Esophagus squamous epithelium (tissue), 4 donors: ENCODE results near the gene BANP.

Experiments
- POLR2A ChIP-seq, 4 donors: fragments of 450-650 bp; IDR thresholded peaks; one replicate each; pipeline ENCODE4 v1.6.1; 2017; ENCODE audit warnings: antibody characterized with exemption in 4 of 4, mild to moderate bottlenecking in 4 of 4, moderate library complexity in 3 of 4
- TF ChIP-seq, protein P1 (sequence below), 6 experiments: fragments of 450-650 bp in 4 of 6; fragments of 200-600 bp in 2 of 6; sonication (generic) in 2 of 6; IDR thresholded peaks; one replicate each; pipeline ENCODE4 v1.5.1; 2016 to 2019; ENCODE audit warnings: antibody characterized with exemption in 6 of 6, mild to moderate bottlenecking in 4 of 6, moderate library complexity in 4 of 6

DNA sequence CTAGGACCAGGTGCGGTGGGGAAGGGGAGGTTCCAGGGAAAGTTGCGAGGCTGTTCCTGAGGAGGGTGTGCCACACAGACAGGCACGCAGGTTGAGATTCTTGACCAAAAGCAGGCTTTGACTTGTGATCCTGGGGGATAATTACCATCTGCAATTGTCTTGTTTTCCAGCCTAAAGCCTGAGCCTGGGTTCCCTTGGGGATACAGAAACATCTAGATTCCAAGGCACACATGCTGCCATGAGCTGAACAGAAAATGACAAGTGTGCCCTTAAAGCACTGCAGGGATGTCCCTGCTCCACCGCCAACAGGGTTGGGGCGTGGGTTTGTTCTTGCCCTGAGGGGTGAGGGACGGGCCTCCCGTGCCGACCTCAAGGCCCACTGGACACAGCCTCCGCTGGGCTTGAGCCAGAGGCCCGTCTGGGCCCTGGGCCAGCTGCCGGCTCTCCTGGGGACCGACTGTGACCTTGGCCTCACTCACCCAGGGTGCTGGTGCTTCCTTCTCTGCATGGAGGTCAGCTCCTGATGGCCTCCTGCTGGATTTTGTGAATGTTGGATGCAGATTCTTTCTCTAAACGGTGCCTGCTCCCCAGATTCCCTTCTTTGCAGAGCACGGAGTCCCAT is 28.9 kb upstream of the BANP start:
- no peak for TF ChIP-seq POLR2A (IDR thresholded peaks at IDR 0.05)
- TF ChIP-seq, protein P1, sequence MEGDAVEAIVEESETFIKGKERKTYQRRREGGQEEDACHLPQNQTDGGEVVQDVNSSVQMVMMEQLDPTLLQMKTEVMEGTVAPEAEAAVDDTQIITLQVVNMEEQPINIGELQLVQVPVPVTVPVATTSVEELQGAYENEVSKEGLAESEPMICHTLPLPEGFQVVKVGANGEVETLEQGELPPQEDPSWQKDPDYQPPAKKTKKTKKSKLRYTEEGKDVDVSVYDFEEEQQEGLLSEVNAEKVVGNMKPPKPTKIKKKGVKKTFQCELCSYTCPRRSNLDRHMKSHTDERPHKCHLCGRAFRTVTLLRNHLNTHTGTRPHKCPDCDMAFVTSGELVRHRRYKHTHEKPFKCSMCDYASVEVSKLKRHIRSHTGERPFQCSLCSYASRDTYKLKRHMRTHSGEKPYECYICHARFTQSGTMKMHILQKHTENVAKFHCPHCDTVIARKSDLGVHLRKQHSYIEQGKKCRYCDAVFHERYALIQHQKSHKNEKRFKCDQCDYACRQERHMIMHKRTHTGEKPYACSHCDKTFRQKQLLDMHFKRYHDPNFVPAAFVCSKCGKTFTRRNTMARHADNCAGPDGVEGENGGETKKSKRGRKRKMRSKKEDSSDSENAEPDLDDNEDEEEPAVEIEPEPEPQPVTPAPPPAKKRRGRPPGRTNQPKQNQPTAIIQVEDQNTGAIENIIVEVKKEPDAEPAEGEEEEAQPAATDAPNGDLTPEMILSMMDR (IDR thresholded peaks at IDR 0.05), result no peak
